H9 (cell line): ENCODE data around the gene KTN1. TPM values are rescaled to one million over a fixed set of nuclear protein-coding genes. Genes with fewer than 3 reads are reported as not detected.

Experiments used
- DNase-seq: peaks from one replicate; pipeline ENCODE4 v3.0.0-alpha.2; 2017
- H2AFZ ChIP-seq: one replicate; pipeline ENCODE4 v1.6.1; 2013; ENCODE audit warnings: mild to moderate bottlenecking, low read length, control low read depth, moderate library complexity
- H2AK5ac ChIP-seq: 2 replicates; pipeline ENCODE4 v1.6.1; 2013; ENCODE audit warnings: low read length, control low read depth, mixed read lengths; ENCODE audit not compliant: insufficient read length
- H2BK120ac ChIP-seq: one replicate; pipeline ENCODE4 v1.6.1; 2013; ENCODE audit warnings: low read depth, mild to moderate bottlenecking, low read length, control low read depth, inconsistent platforms; ENCODE audit not compliant: poor library complexity, severe bottlenecking
- H2BK12ac ChIP-seq: 2 replicates; pipeline ENCODE4 v1.6.1; 2013; ENCODE audit warnings: low read length, control low read depth, mixed read lengths, low read depth; ENCODE audit not compliant: insufficient read length
- H2BK15ac ChIP-seq: 2 replicates; pipeline ENCODE4 v1.6.1; 2013; ENCODE audit warnings: low read depth, low read length, control low read depth
- H2BK20ac ChIP-seq: one replicate; pipeline ENCODE4 v1.6.1; 2013; ENCODE audit warnings: low read depth, mild to moderate bottlenecking, low read length, control low read depth, inconsistent platforms; ENCODE audit not compliant: poor library complexity, severe bottlenecking
- H2BK5ac ChIP-seq: 2 replicates; pipeline ENCODE4 v1.6.1; 2013; ENCODE audit warnings: low read length, control low read depth, mixed read lengths; ENCODE audit not compliant: insufficient read length
- H3K14ac ChIP-seq: 2 replicates; pipeline ENCODE4 v1.6.1; 2013; ENCODE audit warnings: low read length, control low read depth; ENCODE audit not compliant: insufficient read depth
- H3K18ac ChIP-seq: 2 replicates; pipeline ENCODE4 v1.6.1; 2013; ENCODE audit warnings: low read depth, mild to moderate bottlenecking, mixed read lengths, low read length, control low read depth; ENCODE audit not compliant: insufficient read length
- H3K23ac ChIP-seq: 2 replicates; pipeline ENCODE4 v1.6.1; 2013; ENCODE audit warnings: low read length, control low read depth, mixed read lengths, low read depth; ENCODE audit not compliant: insufficient read length
- H3K23me2 ChIP-seq: 2 replicates; pipeline ENCODE4 v1.6.1; 2013; ENCODE audit warnings: low read depth, mild to moderate bottlenecking, mixed read lengths, low read length, control low read depth; ENCODE audit not compliant: insufficient read length, poor library complexity, severe bottlenecking
- H3K27ac ChIP-seq: 2 replicates; pipeline ENCODE4 v1.5.1; 2013; ENCODE audit warnings: low read length, control low read depth, mixed read lengths, low read depth; ENCODE audit not compliant: insufficient read length
- H3K27me3 ChIP-seq: 2 replicates; pipeline ENCODE4 v1.6.1; 2013; ENCODE audit warnings: low read length, control low read depth, inconsistent platforms; ENCODE audit not compliant: insufficient read depth
- H3K4ac ChIP-seq: 2 replicates; pipeline ENCODE4 v1.6.1; 2013; ENCODE audit warnings: low read depth, mild to moderate bottlenecking, control low read depth, inconsistent platforms, low read length, moderate library complexity
- H3K4me1 ChIP-seq: 2 replicates; pipeline ENCODE4 v1.6.1; 2013; ENCODE audit warnings: low read length, control low read depth, inconsistent platforms; ENCODE audit not compliant: insufficient read depth
- H3K4me2 ChIP-seq: 2 replicates; pipeline ENCODE4 v1.6.1; 2013; ENCODE audit warnings: low read length, control low read depth, mixed read lengths; ENCODE audit not compliant: insufficient read length, insufficient read depth
- H3K56ac ChIP-seq: 2 replicates; pipeline ENCODE4 v1.6.1; 2013; ENCODE audit warnings: low read depth, mild to moderate bottlenecking, mixed read lengths, low read length, control low read depth; ENCODE audit not compliant: insufficient read length
- H3K79me1 ChIP-seq: 2 replicates; pipeline ENCODE4 v1.6.1; 2013; ENCODE audit warnings: low read depth, mild to moderate bottlenecking, moderate library complexity, low read length, control low read depth, inconsistent platforms; ENCODE audit not compliant: insufficient read depth, poor library complexity, severe bottlenecking
- H3K79me2 ChIP-seq: 2 replicates; pipeline ENCODE4 v1.6.1; 2013; ENCODE audit warnings: low read length, control low read depth, inconsistent platforms; ENCODE audit not compliant: insufficient read depth
- H3K9ac ChIP-seq: 2 replicates; pipeline ENCODE4 v1.6.1; 2013; ENCODE audit warnings: low read length, control low read depth, mixed read lengths; ENCODE audit not compliant: insufficient read length; ENCODE audit errors: extremely low read depth
- H3K9me3 ChIP-seq: one replicate; pipeline ENCODE4 v1.6.1; 2013; ENCODE audit warnings: low read depth, low read length, inconsistent platforms; ENCODE audit not compliant: control insufficient read depth
- H3T11ph ChIP-seq: one replicate; pipeline ENCODE4 v1.6.1; 2013; ENCODE audit warnings: mild to moderate bottlenecking, low read length, control low read depth, inconsistent platforms
- H4K20me1 ChIP-seq: one replicate; pipeline ENCODE4 v1.6.1; 2013; ENCODE audit not compliant: control insufficient read depth, insufficient read length, insufficient read depth
- H4K5ac ChIP-seq: 2 replicates; pipeline ENCODE4 v1.6.1; 2013; ENCODE audit warnings: low read depth, mild to moderate bottlenecking, mixed read lengths, low read length, control low read depth; ENCODE audit not compliant: insufficient read length
- H4K8ac ChIP-seq: replicated peaks from 2 replicates; pipeline ENCODE4 v1.6.1; 2013; ENCODE audit warnings: low read length, control low read depth, mixed read lengths, low read depth; ENCODE audit not compliant: insufficient read length
- H4K91ac ChIP-seq: 2 replicates; pipeline ENCODE4 v1.6.1; 2013; ENCODE audit warnings: low read depth, mild to moderate bottlenecking, moderate library complexity, mixed read lengths, low read length, control low read depth; ENCODE audit not compliant: insufficient read length
- H3K27ac Mint-ChIP-seq, 3 experiments: 2 replicates in 2 of 3; 3 replicates in 1 of 3; pipeline ENCODE4 v1.8.0; 2020 to 2021; ENCODE audit warnings: mixed read lengths in 3 of 3, mild to moderate bottlenecking in 1 of 3, moderate library complexity in 1 of 3
- H3K27me3 Mint-ChIP-seq: 2 replicates; pipeline ENCODE4 v1.8.0; 2021; ENCODE audit warnings: low read depth, mild to moderate bottlenecking, moderate library complexity, mixed read lengths
- H3K36me3 Mint-ChIP-seq, 3 experiments: 2 replicates in 2 of 3; 3 replicates in 1 of 3; pipeline ENCODE4 v1.8.0; 2020 to 2021; ENCODE audit warnings: low read depth in 3 of 3, mixed read lengths in 3 of 3; ENCODE audit not compliant: insufficient read depth in 1 of 3
- H3K4me1 Mint-ChIP-seq, 2 experiments: 2 replicates each; pipeline ENCODE4 v1.8.0; 2020; ENCODE audit warnings: mixed read lengths in 2 of 2
- H3K4me3 Mint-ChIP-seq, 2 experiments: 2 replicates in 1 of 2; 3 replicates in 1 of 2; pipeline ENCODE4 v1.8.0; 2020 to 2021; ENCODE audit warnings: mild to moderate bottlenecking in 2 of 2, mixed read lengths in 2 of 2, moderate library complexity in 1 of 2
- H3K9me3 Mint-ChIP-seq, 2 experiments: 2 replicates in 1 of 2; 3 replicates in 1 of 2; pipeline ENCODE4 v1.8.0; 2020; ENCODE audit warnings: mild to moderate bottlenecking in 2 of 2, mixed read lengths in 2 of 2, moderate library complexity in 1 of 2
- WGBS: extraction: QIAGEN DNeasy Blood & Tissue Kit; methylation state at CpG from one replicate; pipeline ENCODE4 v1.1.7; 2013; ENCODE audit warnings: missing lambda C conversion rate, low lambda C conversion rate, mixed read lengths; ENCODE audit not compliant: insufficient read length; ENCODE audit errors: extremely low coverage; 5-methylcytosine and 5-hydroxymethylcytosine counted together
- total RNA-seq: library from RNA; stranded (reverse); gene quantifications from 2 replicates; pipeline ENCODE4 v1.2.1, GENCODE V29; 2021
- TF ChIP-seq, protein P1 (sequence below): fragments of 200-600 bp; sonication (generic); conservative IDR thresholded peaks from 3 replicates; pipeline ENCODE4 v1.8.0; 2021; ENCODE audit warnings: antibody characterized with exemption, mild to moderate bottlenecking

The KTN1 gene
- total RNA-seq, 1 experiment from 2014 or later = 128 TPM

DNA sequence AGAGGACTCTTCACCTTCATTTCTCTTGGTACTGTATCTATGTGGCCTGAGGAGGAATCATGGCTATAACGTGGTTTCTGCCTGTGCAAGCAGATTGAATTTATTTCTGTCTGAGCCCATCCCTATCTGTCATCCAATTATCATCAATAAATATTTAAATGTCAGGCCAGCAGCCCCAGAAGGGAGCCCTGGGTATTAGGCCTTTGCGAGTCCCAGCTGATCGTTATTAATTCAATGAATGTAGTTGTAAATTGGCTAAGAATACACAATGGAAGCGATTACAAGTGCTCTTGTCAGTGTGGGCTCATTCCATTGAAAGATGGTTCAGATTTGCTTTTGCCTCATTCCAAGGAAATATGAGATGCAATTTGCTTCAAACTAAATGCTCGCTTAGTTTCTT is 142.0 kb downstream of the KTN1 start:
- Histone ChIP-seq H3K4me1 (no peaks in the 10 kb centered on the region), H2BK5ac (no peak overlapping the region)
- TF ChIP-seq, protein P1, sequence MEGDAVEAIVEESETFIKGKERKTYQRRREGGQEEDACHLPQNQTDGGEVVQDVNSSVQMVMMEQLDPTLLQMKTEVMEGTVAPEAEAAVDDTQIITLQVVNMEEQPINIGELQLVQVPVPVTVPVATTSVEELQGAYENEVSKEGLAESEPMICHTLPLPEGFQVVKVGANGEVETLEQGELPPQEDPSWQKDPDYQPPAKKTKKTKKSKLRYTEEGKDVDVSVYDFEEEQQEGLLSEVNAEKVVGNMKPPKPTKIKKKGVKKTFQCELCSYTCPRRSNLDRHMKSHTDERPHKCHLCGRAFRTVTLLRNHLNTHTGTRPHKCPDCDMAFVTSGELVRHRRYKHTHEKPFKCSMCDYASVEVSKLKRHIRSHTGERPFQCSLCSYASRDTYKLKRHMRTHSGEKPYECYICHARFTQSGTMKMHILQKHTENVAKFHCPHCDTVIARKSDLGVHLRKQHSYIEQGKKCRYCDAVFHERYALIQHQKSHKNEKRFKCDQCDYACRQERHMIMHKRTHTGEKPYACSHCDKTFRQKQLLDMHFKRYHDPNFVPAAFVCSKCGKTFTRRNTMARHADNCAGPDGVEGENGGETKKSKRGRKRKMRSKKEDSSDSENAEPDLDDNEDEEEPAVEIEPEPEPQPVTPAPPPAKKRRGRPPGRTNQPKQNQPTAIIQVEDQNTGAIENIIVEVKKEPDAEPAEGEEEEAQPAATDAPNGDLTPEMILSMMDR = no peak

More for the DNA sequence above, 142.0 kb downstream of the KTN1 start:
- H3K18ac ChIP-seq = no peak overlapping the region
- WGBS = no CpG with 5 or more reads among the region's 5 CpGs
- no peak overlapping the region for H3K4ac ChIP-seq
- no peak overlapping the region for H4K8ac ChIP-seq
- H2BK20ac ChIP-seq = no peak overlapping the region
- no peak overlapping the region for H3K4me3 Mint-ChIP-seq
- H2AFZ ChIP-seq = no peak overlapping the region
- H3K9me3 ChIP-seq = no peaks in the 10 kb centered on the region
- H3K79me1 ChIP-seq = no peaks in the 10 kb centered on the region
- H3K14ac ChIP-seq = no peak overlapping the region
- H3K27ac Mint-ChIP-seq = no peak overlapping the region
- H3K4me1 Mint-ChIP-seq = no peaks in the 10 kb centered on the region; a peak in 1 of 4 replicates
- H3K56ac ChIP-seq = no peak overlapping the region
- no peaks in the 10 kb centered on the region for H3K27me3 Mint-ChIP-seq
- no peak overlapping the region for H3T11ph ChIP-seq
- H3K27me3 ChIP-seq = no peaks in the 10 kb centered on the region
- H2BK12ac ChIP-seq = no peak overlapping the region
- no peak overlapping the region for H3K27ac ChIP-seq
- no peak overlapping the region for H4K91ac ChIP-seq
- no peak overlapping the region for H3K23ac ChIP-seq
- H4K5ac ChIP-seq = no peak overlapping the region
- no peak overlapping the region for H2AK5ac ChIP-seq
- no peaks in the 10 kb centered on the region for H3K79me2 ChIP-seq
- no peak overlapping the region for H2BK15ac ChIP-seq
- no peaks in the 10 kb centered on the region for H3K23me2 ChIP-seq
- no peak overlapping the region for H3K9ac ChIP-seq
- H3K4me2 ChIP-seq = no peak overlapping the region
- H3K9me3 Mint-ChIP-seq = no peaks in the 10 kb centered on the region; a peak in 1 of 5 replicates
- no peak overlapping the region for H2BK120ac ChIP-seq
- no peaks in the 10 kb centered on the region for H4K20me1 ChIP-seq
- no peak for DNase-seq
- H3K36me3 Mint-ChIP-seq = no peaks in the 10 kb centered on the region
